ENCODE data around the gene MAPK14.

MAPK14 gene

GRCh38 chr6:36141091-36141490 is 113.5 kb downstream of the MAPK14 start:
- DNase-seq: no peak

- no peak for DNase-seq
These were observed 114.4 kb downstream of the MAPK14 start for GRCh38 chr6:36141961-36142360.

GRCh38 chr6:36142971-36143838 is 115.6 kb downstream of the MAPK14 start:
- no peak for DNase-seq

- no peak for DNase-seq
These were observed 117.9 kb downstream of the MAPK14 start for GRCh38 chr6:36145495-36145894.

- no peak for DNase-seq
These were observed 119.7 kb downstream of the MAPK14 start for GRCh38 chr6:36147294-36147693.

GRCh38 chr6:36149476-36149875 is 121.9 kb downstream of the MAPK14 start:
- no peak for DNase-seq

- DNase-seq: no peak
These were observed 122.7 kb downstream of the MAPK14 start for GRCh38 chr6:36150283-36150682.

GRCh38 chr6:36154286-36154685 is 126.7 kb downstream of the MAPK14 start:
- DNase-seq: no peak

GRCh38 chr6:36155662-36156061 is 128.1 kb downstream of the MAPK14 start:
- no peak for DNase-seq

GRCh38 chr6:36160147-36160760 is 132.6 kb downstream of the MAPK14 start:
- no peak for DNase-seq

Data from NCI-H1105 (cell line).